HPDE6-E6E7 (cell line): ENCODE data around the gene AMD1.
A peak's percentile ranks its signal among the peaks of the same experiment; 100 is the strongest.

Experiments used
- DNase-seq: peaks from one replicate; pipeline ENCODE4 v3.0.0; 2011; ENCODE audit warnings: missing footprints; ENCODE audit errors: extremely low spot score

Gene AMD1

GRCh38 chr6:110938171-110938570 lies 63.6 kb downstream of the AMD1 start:
- DNase-seq = no peak

- DNase-seq = no peak
These were observed 65.0 kb downstream of the AMD1 start for GRCh38 chr6:110939429-110940200.

- DNase-seq = peak; percentile 88
These were observed 70.1 kb downstream of the AMD1 start for GRCh38 chr6:110944681-110945151.
